ENCODE measurements around the gene ANKIB1. TPM values are rescaled to one million over a fixed set of nuclear protein-coding genes. Genes with fewer than 3 reads are reported as not detected.

ANKIB1 gene
- polyA plus RNA-seq, 1 experiment, result 35.0 TPM

GRCh38 chr7:92362131-92362530, 116.4 kb downstream of the ANKIB1 start:
- Histone ChIP-seq H3K36me3 (ENCODE audit: control insufficient read depth, insufficient read depth, low read length) (peaks cover 2% of the 10 kb centered on the region; the same call in 1 of the 2 replicates), H3K27me3 (ENCODE audit: control insufficient read depth, insufficient read depth, low read length) (no peaks in the 10 kb centered on the region), H3K4me3 (ENCODE audit: low read depth, low read length) (no peak overlapping the region)
- POLR2A ChIA-PET, result no interaction called here
- no peak for DNase-seq (ENCODE audit: low read depth)
- CTCF ChIA-PET, result no interaction called here
- no peak for TF ChIP-seq CTCF (IDR thresholded peaks at IDR 0.05; ENCODE audit: insufficient read depth, low read depth, low read length)

GRCh38 chr7:92366730-92367129, 121.0 kb downstream of the ANKIB1 start:
- CTCF ChIA-PET, result no interaction called here
- Histone ChIP-seq H3K4me3 (ENCODE audit: low read depth, low read length) (no peak overlapping the region), H3K27me3 (ENCODE audit: control insufficient read depth, insufficient read depth, low read length) (no peaks in the 10 kb centered on the region), H3K36me3 (ENCODE audit: control insufficient read depth, insufficient read depth, low read length) (peaks cover 2% of the 10 kb centered on the region; the same call in 1 of the 2 replicates)
- POLR2A ChIA-PET, result no interaction called here
- peak; percentile 21 for DNase-seq (ENCODE audit: low read depth)
- TF ChIP-seq CTCF (IDR thresholded peaks at IDR 0.05; ENCODE audit: insufficient read depth, low read depth, low read length), result no peak

GRCh38 chr7:92368741-92369140, 123.0 kb downstream of the ANKIB1 start:
- Histone ChIP-seq H3K4me3 (ENCODE audit: low read depth, low read length) (no peak overlapping the region), H3K27me3 (ENCODE audit: control insufficient read depth, insufficient read depth, low read length) (no peaks in the 10 kb centered on the region), H3K36me3 (ENCODE audit: control insufficient read depth, insufficient read depth, low read length) (no peaks in the 10 kb centered on the region; the same call in 1 of the 2 replicates)
- DNase-seq (ENCODE audit: low read depth), result no peak
- ChIA-PET CTCF (no interaction called here), POLR2A (no interaction called here)
- no peak for TF ChIP-seq CTCF (IDR thresholded peaks at IDR 0.05; ENCODE audit: insufficient read depth, low read depth, low read length)

- ChIA-PET POLR2A (no interaction called here), CTCF (interaction anchor here (1.2 kb wide), 1 partner anchor 49 kb away, joined by 5 read pairs; no protein-coding TSS in a partner anchor)
- Histone ChIP-seq H3K4me3 (ENCODE audit: low read depth, low read length) (no peak overlapping the region), H3K27me3 (ENCODE audit: control insufficient read depth, insufficient read depth, low read length) (no peaks in the 10 kb centered on the region), H3K36me3 (ENCODE audit: control insufficient read depth, insufficient read depth, low read length) (peaks cover 2% of the 10 kb centered on the region; the same call in 1 of the 2 replicates)
- no peak for DNase-seq (ENCODE audit: low read depth)
- no peak for TF ChIP-seq CTCF (IDR thresholded peaks at IDR 0.05; ENCODE audit: insufficient read depth, low read depth, low read length)
Observed at GRCh38 chr7:92375013-92375412, 129.2 kb downstream of the ANKIB1 start.

GRCh38 chr7:92391071-92391470, 145.3 kb downstream of the ANKIB1 start:
- Histone ChIP-seq H3K36me3 (ENCODE audit: control insufficient read depth, insufficient read depth, low read length) (no peaks in the 10 kb centered on the region), H3K4me3 (ENCODE audit: low read depth, low read length) (no peak overlapping the region), H3K27me3 (ENCODE audit: control insufficient read depth, insufficient read depth, low read length) (no peaks in the 10 kb centered on the region)
- ChIA-PET POLR2A (no interaction called here), CTCF (interaction anchor here (0.6 kb wide), 1 partner anchor 132 kb away, joined by 3 read pairs; no protein-coding TSS in a partner anchor)
- TF ChIP-seq CTCF (IDR thresholded peaks at IDR 0.05; ENCODE audit: insufficient read depth, low read depth, low read length), result no peak
- DNase-seq (ENCODE audit: low read depth), result no peak

Measured in BJ (cell line).